ENCODE data around the gene WNT9B. TPM values are rescaled to one million over a fixed set of nuclear protein-coding genes. Genes with fewer than 3 reads are reported as not detected.
"Not testable (repeated sequence)": the region's sequence is repeated elsewhere in the genome, so short reads cannot be mapped to it uniquely, and the experiment has no call there.

The WNT9B gene
- total RNA-seq, 1 donor from 2014 or later = not detected

- peak; percentile 35 for ATAC-seq
- DNase-seq (ENCODE audit: low spot score) = no peak
These were observed 29.6 kb upstream of the WNT9B start for GRCh38 chr17:46821482-46822387.

DNA sequence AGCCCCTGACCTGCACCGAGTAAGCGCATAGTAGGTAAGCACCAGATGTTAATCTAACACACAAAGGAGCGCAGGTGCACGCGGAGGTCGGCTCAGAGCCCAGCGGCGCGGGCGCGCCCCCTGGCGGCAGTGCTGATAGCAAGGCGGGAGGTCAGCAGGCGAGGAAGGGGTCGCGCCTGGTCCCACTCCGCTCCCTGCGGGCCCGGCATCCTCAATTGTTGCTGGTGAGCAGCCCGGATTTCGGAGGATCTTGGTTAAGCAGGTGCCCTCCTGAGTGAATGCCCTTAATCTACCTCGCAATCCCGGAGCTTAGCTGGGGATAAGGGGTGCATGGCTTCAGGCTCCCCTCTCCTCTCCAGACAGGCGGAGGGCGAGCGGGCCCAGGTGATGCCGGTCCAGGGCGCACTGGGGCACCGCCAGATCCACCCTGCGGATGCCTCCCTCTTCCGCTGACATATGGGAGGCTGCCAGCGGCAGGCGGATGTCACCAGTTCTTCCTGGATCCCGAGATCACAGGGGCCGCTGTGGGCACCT, 28.9 kb upstream of the WNT9B start:
- ATAC-seq (peak; percentile 81), DNase-seq (ENCODE audit: low spot score) (peak; percentile 54)

DNA sequence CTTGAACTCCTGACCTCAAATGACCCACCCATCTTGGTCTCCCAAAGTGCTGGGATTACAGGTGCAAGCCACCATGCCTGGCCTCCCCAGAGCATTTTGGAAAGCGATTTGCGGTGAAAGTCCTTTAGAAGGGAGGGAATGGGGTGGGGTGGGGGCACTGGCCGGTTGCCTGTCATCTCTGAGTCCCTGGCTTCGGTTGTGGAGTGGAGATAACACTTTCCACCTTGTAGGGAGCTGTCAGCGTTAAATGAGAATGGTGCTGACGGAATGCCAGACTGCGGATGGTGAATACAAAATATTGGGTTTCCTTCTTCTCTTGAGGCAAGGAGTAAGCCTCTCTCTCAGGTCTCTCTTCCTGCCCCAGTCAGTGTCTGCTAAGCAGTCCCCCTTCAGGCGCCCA, 27.7 kb upstream of the WNT9B start:
- ATAC-seq (no peak), DNase-seq (ENCODE audit: low spot score) (no peak)

GRCh38 chr17:46826116-46826515, 25.3 kb upstream of the WNT9B start:
- no peak for DNase-seq (ENCODE audit: low spot score)
- ATAC-seq = no peak

DNA sequence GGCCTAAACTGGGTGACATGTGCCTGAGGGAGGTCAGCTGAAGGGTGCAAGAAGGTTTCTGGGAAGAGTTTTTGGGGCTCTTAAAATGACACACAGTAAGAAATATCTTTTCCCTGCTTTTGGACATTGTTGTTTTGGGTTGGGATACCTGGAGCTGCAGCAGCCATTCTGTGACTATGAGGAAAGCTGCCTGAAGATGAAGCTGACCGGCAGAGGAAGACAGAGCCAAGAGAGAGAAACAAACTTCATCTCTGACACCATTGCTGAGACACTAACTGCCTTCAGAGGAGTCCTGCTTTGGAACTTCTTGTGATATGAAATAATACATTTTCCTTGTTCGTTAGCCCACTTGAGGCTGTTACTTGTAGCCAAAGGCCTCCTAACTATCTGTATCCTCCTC, 24.1 kb upstream of the WNT9B start:
- no peak for DNase-seq (ENCODE audit: low spot score)
- ATAC-seq = no peak

DNA sequence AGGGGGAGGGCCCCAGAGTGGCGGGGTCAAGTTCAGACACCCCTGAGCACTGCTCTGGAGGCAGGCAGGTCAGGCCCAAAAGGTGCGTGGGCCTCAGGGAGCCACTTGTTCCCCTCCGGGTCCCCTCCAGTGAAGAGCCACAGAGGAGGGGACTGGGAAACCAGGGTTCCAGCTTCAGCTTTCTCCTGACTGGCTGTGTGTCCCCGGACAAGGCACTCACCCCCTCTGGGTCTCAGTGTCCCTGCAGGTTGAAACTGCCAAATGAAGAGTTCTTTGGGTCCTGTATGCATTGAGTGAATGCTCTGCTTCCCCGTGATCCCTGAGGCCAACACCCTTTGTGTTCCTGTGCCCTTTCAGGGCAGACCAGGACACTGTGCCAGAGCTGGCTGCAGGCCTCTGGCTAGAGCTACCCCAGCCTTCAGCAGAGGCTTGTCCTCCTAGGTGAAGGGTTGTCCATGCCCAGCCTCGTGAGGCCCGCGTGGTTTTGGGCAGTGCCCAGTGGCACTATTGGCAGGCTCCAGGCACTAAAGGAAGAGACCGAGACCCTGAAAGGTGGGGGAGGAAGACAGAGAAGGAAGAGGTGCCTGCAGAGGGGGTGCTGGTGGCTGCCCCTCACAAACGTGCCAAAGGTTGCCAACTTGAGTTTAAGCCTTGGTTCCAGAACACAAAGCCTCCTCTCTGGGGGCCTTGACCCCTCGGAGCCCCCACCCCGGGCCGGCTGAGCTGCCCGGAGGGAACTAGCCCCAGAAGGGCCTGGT, 19.6 kb upstream of the WNT9B start:
- no peak for DNase-seq (ENCODE audit: low spot score)
- peak; percentile 40 for ATAC-seq

GRCh38 chr17:46832331-46832821, 19.0 kb upstream of the WNT9B start:
- DNase-seq (ENCODE audit: low spot score) (no peak), ATAC-seq (no peak)

- no peak for DNase-seq (ENCODE audit: low spot score)
- peak; percentile 63 for ATAC-seq
These were observed 18.2 kb upstream of the WNT9B start for GRCh38 chr17:46832945-46833839.

DNA sequence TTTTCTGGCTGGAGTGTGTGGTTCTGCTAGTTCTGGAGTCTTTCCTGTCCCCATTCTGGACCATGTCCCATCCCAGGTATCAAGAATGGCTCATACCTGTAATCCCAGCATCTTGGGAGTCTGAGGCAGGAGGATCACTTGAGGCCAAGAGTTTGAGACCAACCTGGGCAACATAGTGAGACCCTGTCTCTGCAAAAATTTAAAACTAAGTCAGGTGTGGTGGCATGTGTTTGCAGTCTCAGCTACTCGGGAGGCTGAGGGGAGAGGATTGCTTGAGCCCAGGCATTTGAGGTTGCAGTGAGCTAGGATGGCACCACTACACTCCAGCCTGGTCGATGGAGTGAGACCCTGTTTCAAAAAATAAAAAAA, 17.6 kb upstream of the WNT9B start:
- no peak for DNase-seq (ENCODE audit: low spot score)
- ATAC-seq = no peak

- no peak for DNase-seq (ENCODE audit: low spot score)
- ATAC-seq = no peak
These were observed 16.5 kb upstream of the WNT9B start for GRCh38 chr17:46834846-46835245.

GRCh38 chr17:46836500-46836899, 14.9 kb upstream of the WNT9B start:
- peak; percentile 59 for ATAC-seq
- DNase-seq (ENCODE audit: low spot score) = no peak

- ATAC-seq = no peak
- DNase-seq (ENCODE audit: low spot score) = no peak
These were observed 13.9 kb upstream of the WNT9B start for GRCh38 chr17:46837521-46837920.

DNA sequence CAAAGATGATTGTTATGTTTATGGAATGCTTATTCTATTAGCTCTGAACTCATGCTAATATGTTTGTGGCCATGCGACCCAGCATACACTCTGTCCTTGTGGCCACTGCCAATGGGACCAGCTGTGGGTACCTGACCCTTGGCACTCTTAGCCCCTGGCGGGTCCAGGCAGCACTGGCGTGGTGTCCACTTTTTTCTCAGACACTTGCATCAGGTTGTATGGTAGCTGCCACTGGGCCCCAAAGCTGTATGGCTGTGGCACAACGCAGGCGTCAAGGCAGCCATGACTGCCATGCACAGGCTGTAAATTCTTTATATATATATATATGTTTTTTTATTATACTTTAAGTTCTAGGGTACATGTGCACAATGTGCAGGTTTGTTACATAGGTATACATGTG, 12.2 kb upstream of the WNT9B start:
- DNase-seq (ENCODE audit: low spot score) = no peak
- no peak for ATAC-seq

DNA sequence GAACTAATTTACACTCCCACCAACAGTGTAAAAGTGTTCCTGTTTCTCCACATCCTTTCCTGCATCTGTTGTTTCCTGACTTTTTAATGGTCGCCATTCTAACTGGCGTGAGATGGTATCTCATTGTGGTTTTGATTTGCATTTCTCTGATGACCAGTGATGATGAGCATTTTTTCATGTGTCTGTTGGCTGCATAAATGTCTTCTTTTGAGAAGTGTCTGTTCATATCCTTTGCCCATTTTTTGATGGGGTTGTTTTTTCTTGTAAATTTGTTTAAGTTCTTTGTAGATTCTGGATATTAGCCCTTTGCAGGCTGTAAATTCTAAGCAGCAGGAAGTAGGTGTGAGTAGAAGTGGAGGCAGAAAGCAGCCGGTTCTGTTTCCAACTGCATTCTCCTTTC, 10.8 kb upstream of the WNT9B start:
- ATAC-seq; DNase-seq (ENCODE audit: low spot score): not testable (repeated sequence)

DNA sequence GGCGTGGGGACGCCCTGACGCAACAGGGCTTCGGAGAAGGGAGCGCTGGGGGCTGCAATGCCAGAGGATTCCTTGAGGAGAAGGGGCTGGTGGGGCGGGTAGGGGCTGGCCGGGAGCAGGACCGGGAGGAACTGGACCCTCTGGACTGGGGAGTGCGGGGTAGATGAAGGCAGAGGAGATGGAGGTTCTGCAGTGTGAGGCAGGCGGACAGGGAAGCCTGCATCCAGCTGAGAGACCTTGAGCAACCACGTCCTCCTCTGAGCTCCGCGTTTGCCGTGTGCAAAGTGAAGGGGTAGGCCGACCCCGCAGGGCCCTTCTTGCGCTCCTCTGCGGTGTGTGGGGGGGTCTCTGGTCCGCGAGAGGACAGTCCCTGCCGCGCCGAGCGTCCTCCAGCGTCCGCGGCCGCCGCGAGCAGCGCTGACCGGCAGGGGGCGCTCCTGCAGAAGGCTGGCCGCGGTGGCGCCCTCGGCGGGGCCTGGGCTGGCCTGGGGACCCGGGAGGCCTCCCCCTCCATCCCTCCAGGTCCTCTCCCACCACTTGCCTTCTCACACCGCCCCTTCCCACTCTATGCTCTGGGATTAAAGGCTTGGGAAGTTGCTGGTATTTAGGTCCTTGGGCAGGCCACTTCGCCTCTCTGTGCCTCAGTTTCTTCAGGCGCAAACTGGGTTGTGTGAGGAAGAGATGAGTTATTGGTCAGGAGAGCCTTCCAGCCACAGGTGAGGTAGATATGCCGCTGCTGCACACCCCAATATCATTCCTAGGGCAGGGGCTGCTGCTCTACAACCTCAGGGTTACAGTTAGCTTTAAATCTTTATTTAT, 9.6 kb upstream of the WNT9B start:
- no peak for DNase-seq (ENCODE audit: low spot score)
- peak; percentile 93 for ATAC-seq

- DNase-seq (ENCODE audit: low spot score) (no peak), ATAC-seq (no peak)
These were observed 8.5 kb upstream of the WNT9B start for GRCh38 chr17:46842835-46843234.

DNA sequence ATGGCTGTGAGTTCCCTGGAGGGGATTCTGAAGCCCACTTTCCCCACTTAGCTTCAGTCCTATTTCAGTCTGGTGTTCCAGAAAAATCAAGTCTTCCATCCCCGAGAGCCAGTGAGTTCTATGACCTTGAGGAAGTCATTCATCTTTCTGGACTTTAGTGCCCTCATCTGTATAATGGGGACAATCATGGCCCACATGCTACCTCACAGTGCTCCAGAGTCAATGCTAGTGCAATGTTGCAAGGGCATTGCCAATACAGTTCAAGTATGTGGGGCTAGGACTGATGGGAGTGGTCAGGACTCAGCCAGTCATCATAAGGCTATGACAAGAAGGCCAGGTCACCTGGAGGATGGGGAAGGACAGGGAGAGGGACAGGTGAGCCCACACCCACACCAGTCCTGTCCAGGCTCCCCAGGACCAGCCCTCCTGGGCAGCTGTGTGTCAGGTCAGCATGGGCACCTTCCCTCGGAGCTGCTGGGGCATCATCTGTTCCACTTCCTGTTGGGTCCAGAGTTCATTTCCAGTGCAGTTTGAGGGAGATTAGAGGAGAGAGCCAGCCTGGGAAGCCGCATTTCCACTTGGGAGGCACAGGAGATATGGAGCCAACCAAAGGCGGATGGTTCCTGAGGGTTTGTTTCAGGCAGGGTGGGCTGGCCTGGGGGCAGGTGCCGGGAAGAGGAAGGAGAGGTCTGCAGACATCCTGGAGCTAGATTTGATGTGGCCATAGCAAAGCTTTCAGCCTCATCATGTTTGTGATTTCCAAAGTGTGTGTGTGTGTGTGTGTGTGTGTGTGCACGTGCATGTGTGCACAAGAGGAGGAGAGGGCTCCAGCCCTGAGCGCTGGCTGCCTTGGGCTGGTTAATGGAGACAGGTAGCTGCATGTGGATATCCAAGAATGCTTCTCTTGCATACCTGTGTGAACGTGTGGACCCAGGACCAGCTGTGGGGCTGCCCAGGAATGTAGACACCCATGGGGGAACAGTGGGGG, 3.9 kb upstream of the WNT9B start:
- no peak for DNase-seq (ENCODE audit: low spot score)

GRCh38 chr17:46848534-46848933, 2.8 kb upstream of the WNT9B start:
- no peak for ATAC-seq
- no peak for DNase-seq (ENCODE audit: low spot score)

More for the DNA sequence above, 3.9 kb upstream of the WNT9B start:
- no peak for ATAC-seq

- ATAC-seq (no peak), DNase-seq (ENCODE audit: low spot score) (no peak)
These were observed 725 bp upstream of the WNT9B start for GRCh38 chr17:46850688-46851028.
